Activated B cell treated with CpG ODN at 0.5 μM for 24 hours (primary cell): Measurements from ENCODE around the gene CCDC78. TPM values are rescaled to one million over a fixed set of nuclear protein-coding genes. Genes with fewer than 3 reads are reported as not detected.

Source experiments
- ATAC-seq: fragments of 200-7000 bp; cut with Tn5 transposase; one replicate; pipeline ENCODE4 v1.10.0; 2021; ENCODE audit warnings: low read depth, mild to moderate bottlenecking, moderate library complexity
- CTCF ChIA-PET: fragments of 350-600 bp; sonication (Branson Sonifier 250); formaldehyde crosslinking; loops from one replicate; lab custom pipeline; 2021; ENCODE audit warnings: antibody characterized with exemption; lab: Charles Lee
- POLR2A ChIA-PET: fragments of 350-600 bp; sonication (Branson Sonifier 250); formaldehyde crosslinking; loops from one replicate; lab custom pipeline; 2021; ENCODE audit warnings: antibody characterized with exemption; lab: Charles Lee
- DNase-seq: peaks from one replicate; pipeline ENCODE4 v3.0.0; 2022
- H3K27ac Mint-ChIP-seq: one replicate; pipeline ENCODE4 v1.8.0; 2020; ENCODE audit warnings: mixed read lengths
- H3K27me3 Mint-ChIP-seq: one replicate; pipeline ENCODE4 v1.8.0; 2021; ENCODE audit warnings: mixed read lengths
- H3K36me3 Mint-ChIP-seq: one replicate; pipeline ENCODE4 v1.8.0; 2021; ENCODE audit warnings: low read depth, mixed read lengths
- H3K4me1 Mint-ChIP-seq: one replicate; pipeline ENCODE4 v1.8.0; 2021; ENCODE audit warnings: mixed read lengths
- H3K4me3 Mint-ChIP-seq: one replicate; pipeline ENCODE4 v1.8.0; 2020; ENCODE audit warnings: mild to moderate bottlenecking, mixed read lengths
- H3K9me3 Mint-ChIP-seq: one replicate; pipeline ENCODE4 v1.8.0; 2020; ENCODE audit warnings: mixed read lengths
- intact Hi-C: fragments of 100-400 bp; cut with micrococcal nuclease; formaldehyde crosslinking; loops from one replicate; pipeline ENCODE4 v1.15.1; 2024
- total RNA-seq: library from RNA; stranded (reverse); gene quantifications from 2 replicates; pipeline ENCODE4 v1.2.3, GENCODE V29; 2022
- TF ChIP-seq, protein P1 (sequence below): fragments of 200-600 bp; IDR thresholded peaks from one replicate; pipeline ENCODE4 v1.8.0; 2022; ENCODE audit warnings: antibody characterized with exemption, mild to moderate bottlenecking

The CCDC78 gene
- total RNA-seq, 1 donor from 2014 or later: 4.8 TPM

DNA sequence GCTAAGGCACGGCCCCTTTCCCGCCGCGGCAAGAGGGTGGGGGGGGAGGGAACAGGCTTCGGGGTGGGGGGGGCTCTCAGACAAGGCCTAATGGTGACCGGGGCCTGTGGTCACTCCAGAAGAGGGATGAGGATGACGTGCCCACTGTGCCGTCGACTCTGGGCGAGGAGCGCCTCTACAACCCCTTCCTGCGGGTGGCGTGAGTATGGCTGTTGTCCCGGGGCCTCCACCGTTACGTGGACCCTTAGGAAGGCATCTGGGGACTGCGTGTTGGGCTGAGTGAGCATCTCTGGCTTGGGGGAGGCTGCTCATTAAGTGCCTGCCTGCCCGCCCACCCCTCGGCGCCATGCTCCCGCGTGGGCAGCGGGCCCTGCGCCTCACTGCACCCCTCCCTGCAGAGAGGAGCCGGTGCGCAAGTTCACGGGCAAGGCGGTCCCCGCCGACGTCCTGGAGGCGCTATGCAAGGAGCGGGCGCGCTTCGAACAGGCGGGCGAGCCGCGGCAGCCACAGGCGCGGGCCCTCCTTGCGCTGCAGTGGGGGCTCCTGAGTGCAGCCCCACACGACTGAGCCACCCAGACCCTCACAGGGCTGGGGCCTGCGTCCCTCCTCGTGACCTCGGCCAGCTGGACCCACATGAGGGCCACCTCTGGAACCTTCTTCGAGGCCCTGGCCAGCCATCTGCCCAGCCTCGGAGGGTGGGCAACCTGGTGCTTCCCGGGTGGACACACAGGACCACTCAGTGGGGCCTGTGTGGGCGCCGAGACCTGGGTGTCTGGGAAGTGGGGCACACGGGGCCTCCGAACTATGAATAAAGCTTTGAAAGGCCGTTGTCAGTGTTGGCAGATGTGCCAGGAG is 2.9 kb upstream of the CCDC78 start:
- TF ChIP-seq, protein P1, sequence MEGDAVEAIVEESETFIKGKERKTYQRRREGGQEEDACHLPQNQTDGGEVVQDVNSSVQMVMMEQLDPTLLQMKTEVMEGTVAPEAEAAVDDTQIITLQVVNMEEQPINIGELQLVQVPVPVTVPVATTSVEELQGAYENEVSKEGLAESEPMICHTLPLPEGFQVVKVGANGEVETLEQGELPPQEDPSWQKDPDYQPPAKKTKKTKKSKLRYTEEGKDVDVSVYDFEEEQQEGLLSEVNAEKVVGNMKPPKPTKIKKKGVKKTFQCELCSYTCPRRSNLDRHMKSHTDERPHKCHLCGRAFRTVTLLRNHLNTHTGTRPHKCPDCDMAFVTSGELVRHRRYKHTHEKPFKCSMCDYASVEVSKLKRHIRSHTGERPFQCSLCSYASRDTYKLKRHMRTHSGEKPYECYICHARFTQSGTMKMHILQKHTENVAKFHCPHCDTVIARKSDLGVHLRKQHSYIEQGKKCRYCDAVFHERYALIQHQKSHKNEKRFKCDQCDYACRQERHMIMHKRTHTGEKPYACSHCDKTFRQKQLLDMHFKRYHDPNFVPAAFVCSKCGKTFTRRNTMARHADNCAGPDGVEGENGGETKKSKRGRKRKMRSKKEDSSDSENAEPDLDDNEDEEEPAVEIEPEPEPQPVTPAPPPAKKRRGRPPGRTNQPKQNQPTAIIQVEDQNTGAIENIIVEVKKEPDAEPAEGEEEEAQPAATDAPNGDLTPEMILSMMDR: no peak
- peaks cover 16% of the 10 kb centered on the region for H3K36me3 Mint-ChIP-seq
- intact Hi-C loops: loop anchor here (1.0 kb wide), 1 partner anchor 12 kb away; no protein-coding TSS in a partner anchor
- H3K4me1 Mint-ChIP-seq: peaks cover 2% of the 10 kb centered on the region
- peak overlapping the region; percentile 69 for H3K4me3 Mint-ChIP-seq
- POLR2A ChIA-PET: interaction anchor here (1.0 to 3.2 kb wide), 4 partner anchors 8 to 39 kb away, joined by 3 to 11 read pairs (median 8); partner anchors contain the start of genes ANTKMT and WDR24
- no peak overlapping the region for H3K27ac Mint-ChIP-seq
- no peak for ATAC-seq
- H3K27me3 Mint-ChIP-seq: no peaks in the 10 kb centered on the region
- no peak for DNase-seq
- H3K9me3 Mint-ChIP-seq: no peaks in the 10 kb centered on the region
- CTCF ChIA-PET: interaction anchor here (1.4 kb wide), 1 partner anchor 17 kb away, joined by 4 read pairs; no protein-coding TSS in a partner anchor

DNA sequence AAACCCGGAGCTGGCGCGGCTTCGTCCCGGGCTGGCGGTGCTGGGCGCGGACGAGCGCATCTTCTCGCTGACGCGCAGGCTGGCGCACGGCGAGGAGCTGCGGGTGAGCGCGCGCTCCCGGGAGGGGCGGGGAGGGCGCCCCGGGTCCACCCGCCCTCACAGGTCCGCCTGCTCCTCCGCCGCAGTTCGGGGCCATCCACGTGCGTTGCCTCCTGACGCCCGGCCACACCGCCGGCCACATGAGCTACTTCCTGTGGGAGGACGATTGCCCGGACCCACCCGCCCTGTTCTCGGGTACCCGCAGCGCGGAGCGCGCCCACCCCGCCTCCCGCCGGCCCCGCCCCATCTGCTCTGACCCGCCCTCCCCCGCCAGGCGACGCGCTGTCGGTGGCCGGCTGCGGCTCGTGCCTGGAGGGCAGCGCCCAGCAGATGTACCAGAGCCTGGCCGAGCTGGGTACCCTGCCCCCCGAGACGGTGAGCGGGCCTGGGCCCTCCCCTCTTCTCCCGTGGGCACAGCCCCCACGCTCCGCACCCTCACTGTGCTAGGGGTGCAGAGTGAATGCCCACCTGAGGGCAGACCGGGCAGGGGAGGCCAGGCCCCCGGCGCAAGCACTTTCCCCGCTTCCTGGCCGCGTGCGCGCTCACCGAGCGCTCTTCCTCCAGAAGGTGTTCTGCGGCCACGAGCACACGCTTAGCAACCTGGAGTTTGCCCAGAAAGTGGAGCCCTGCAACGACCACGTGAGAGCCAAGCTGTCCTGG is 2.1 kb upstream of the CCDC78 start:
- Mint-ChIP-seq H3K27me3 (no peaks in the 10 kb centered on the region), H3K4me3 (peak overlapping the region; percentile 69), H3K9me3 (no peaks in the 10 kb centered on the region), H3K36me3 (peaks cover 14% of the 10 kb centered on the region), H3K4me1 (peaks cover 4% of the 10 kb centered on the region), H3K27ac (no peak overlapping the region)
- ChIA-PET CTCF (interaction anchor here (1.0 kb wide), 1 partner anchor 13 kb away, joined by 3 read pairs; the partner anchor contains the start of gene METRN), POLR2A (interaction anchor here (0.5 to 3.2 kb wide), 9 partner anchors 8 to 60 kb away, joined by 3 to 11 read pairs (median 5); partner anchors contain the start of genes CHTF18, CIAO3, METRN and RPUSD1)
- DNase-seq (peak; percentile 71), ATAC-seq (peak; percentile 66)
- TF ChIP-seq, protein P1: no peak
- intact Hi-C loops: loop anchor here (1.0 kb wide), 1 partner anchor 13 kb away; no protein-coding TSS in a partner anchor

DNA sequence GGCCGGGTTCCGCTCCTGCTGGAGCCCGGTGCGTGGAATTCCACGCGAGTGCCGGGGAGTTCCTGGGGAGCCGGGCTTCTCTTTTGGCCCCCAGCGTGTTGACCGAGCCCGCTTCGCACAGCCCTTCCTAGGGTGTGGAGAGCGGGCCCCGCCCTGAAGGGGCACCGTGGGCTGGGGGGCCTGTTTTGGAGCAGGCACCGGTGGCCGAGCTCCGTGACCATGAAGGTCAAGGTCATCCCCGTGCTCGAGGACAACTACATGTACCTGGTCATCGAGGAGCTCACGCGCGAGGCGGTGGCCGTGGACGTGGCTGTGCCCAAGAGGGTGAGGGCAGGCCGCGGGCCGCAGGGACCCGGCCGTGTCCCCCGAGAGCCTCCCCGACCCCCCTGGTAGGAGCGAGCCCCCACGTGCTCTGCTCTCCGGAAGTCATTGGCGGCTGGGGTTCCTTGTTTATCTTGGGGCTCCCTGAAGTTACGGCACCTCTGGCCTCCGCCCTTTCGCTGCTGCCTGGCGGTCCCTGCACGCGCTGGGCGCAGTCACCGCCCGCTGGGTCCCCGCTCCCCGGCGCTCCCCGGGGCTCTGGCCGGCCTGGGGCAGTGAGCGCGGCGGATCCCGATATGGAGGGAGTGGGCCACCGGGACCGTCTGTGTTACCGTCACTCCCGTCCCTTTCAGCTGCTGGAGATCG is 1.2 kb upstream of the CCDC78 start:
- Mint-ChIP-seq H3K4me1 (peaks cover 4% of the 10 kb centered on the region), H3K27ac (no peak overlapping the region), H3K4me3 (peak overlapping the region; percentile 58), H3K36me3 (peaks cover 8% of the 10 kb centered on the region), H3K9me3 (no peaks in the 10 kb centered on the region), H3K27me3 (no peaks in the 10 kb centered on the region)
- ChIA-PET CTCF (interaction anchor here (1.0 to 2.0 kb wide), 2 partner anchors 13 to 15 kb away, joined by 3 to 4 read pairs; partner anchors contain the start of gene METRN), POLR2A (interaction anchor here (0.5 to 3.2 kb wide), 8 partner anchors 10 to 61 kb away, joined by 3 to 11 read pairs (median 4); partner anchors contain the start of genes CHTF18, CIAO3, METRN and RPUSD1)
- DNase-seq: peak; percentile 61
- no peak for ATAC-seq
- intact Hi-C loops: no loop called here
- TF ChIP-seq, protein P1: no peak

DNA sequence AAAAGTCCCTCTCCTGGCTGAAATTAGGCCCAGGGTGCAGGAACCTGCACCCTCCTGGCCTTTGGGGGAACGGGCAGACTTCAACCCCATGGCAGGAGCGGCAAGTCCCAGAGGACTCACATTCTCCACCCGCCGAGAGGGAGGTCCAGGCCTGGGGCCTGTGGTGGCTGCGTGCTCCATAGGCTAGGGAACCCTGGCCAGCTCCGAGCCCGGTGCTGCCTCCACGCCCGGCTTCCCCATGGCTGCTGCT is 130 bp downstream of the CCDC78 start:
- POLR2A ChIA-PET: interaction anchor here (1.4 to 3.2 kb wide), 3 partner anchors 10 to 36 kb away, joined by 5 to 11 read pairs (median 7); partner anchors contain the start of genes CIAO3 and WDR24
- peak overlapping the region; percentile 24 for H3K27ac Mint-ChIP-seq
- ATAC-seq (no peak), DNase-seq (no peak)
- H3K4me1 Mint-ChIP-seq: peaks cover 4% of the 10 kb centered on the region
- peaks cover 3% of the 10 kb centered on the region for H3K36me3 Mint-ChIP-seq
- peak overlapping the region; percentile 79 for H3K4me3 Mint-ChIP-seq
- intact Hi-C loops: no loop called here
- CTCF ChIA-PET: interaction anchor here (2.0 kb wide), 1 partner anchor 14 kb away, joined by 4 read pairs; no protein-coding TSS in a partner anchor
- H3K9me3 Mint-ChIP-seq: no peaks in the 10 kb centered on the region
- TF ChIP-seq, protein P1: no peak
- no peaks in the 10 kb centered on the region for H3K27me3 Mint-ChIP-seq
